Heart right ventricle (tissue), 16 donors: ENCODE results near the gene TPGS2. TPM values are rescaled to one million over a fixed set of nuclear protein-coding genes. Genes with fewer than 3 reads are reported as not detected.
"Not testable (repeated sequence)": the region's sequence is repeated elsewhere in the genome, so short reads cannot be mapped to it uniquely, and the experiment has no call there.

Source experiments
- ATAC-seq, 8 donors: fragments of 200-7000 bp; cut with Tn5 transposase; one replicate each; pipeline ENCODE4 v1.9.1; 2020; ENCODE audit warnings: mild to moderate bottlenecking in 8 of 8, moderate library complexity in 8 of 8, moderate number of reproducible peaks in 1 of 8
- DNase-seq, 2 donors: peaks; one replicate each; pipeline ENCODE4 v3.0.0-alpha.2; 2020
- H3K27ac ChIP-seq, 10 donors: fragments of 200-600 bp; sonication (generic) in 2 of 10; one replicate each; pipeline versions ENCODE4 v1.5.0 to v1.8.0; 2020 to 2022; ENCODE audit warnings: mild to moderate bottlenecking in 3 of 10
- H3K27me3 ChIP-seq, 7 donors: fragments of 200-600 bp; one replicate each; pipeline ENCODE4 v1.8.0; 2021 to 2022; ENCODE audit warnings: mild to moderate bottlenecking in 2 of 7
- H3K36me3 ChIP-seq, 9 donors: fragments of 200-600 bp; sonication (generic) in 1 of 9; one replicate each; pipeline versions ENCODE4 v1.5.0 to v1.8.0; 2020 to 2022; ENCODE audit warnings: mild to moderate bottlenecking in 2 of 9
- H3K4me1 ChIP-seq, 9 donors: fragments of 200-600 bp; sonication (generic) in 1 of 9; one replicate each; pipeline versions ENCODE4 v1.5.0 to v1.8.0; 2020 to 2022; ENCODE audit warnings: mild to moderate bottlenecking in 4 of 9
- H3K4me3 ChIP-seq, 10 donors: fragments of 200-600 bp; sonication (generic) in 2 of 10; one replicate each; pipeline versions ENCODE4 v1.5.0 to v1.8.0; 2020 to 2022; ENCODE audit warnings: mild to moderate bottlenecking in 7 of 10, moderate library complexity in 2 of 10
- H3K9me3 ChIP-seq, 11 donors: fragments of 200-600 bp in 10 of 11; sonication (generic) in 2 of 11; one replicate each; pipeline versions ENCODE4 v1.5.0 to v1.8.0; 2013 to 2022; ENCODE audit warnings: mild to moderate bottlenecking in 2 of 11, control low read depth in 1 of 11, moderate library complexity in 1 of 11
- CTCF ChIP-seq, 9 donors: fragments of 200-600 bp; sonication (generic) in 2 of 9; IDR thresholded peaks; one replicate each; pipeline versions ENCODE4 v1.5.0 to v1.8.0; 2021 to 2022; ENCODE audit warnings: antibody characterized with exemption in 9 of 9, mild to moderate bottlenecking in 5 of 9, moderate library complexity in 1 of 9
- WGBS, 2 donors: extraction: QIAGEN DNeasy Blood & Tissue Kit; methylation state at CpG; one replicate each; pipeline ENCODE4 v1.1.7; 2013; ENCODE audit warnings: inconsistent platforms in 1 of 2; 5-methylcytosine and 5-hydroxymethylcytosine counted together
- intact Hi-C, 10 donors: fragments of 100-400 bp; cut with DNase I; formaldehyde crosslinking; loops; one replicate each; pipeline versions ENCODE4 v1.11.1 to v1.14.2; 2022
- polyA plus RNA-seq, 2 donors: library from polyadenylated mRNA; stranded (reverse); fragments of 200-250 nt; gene quantifications; one replicate each; pipeline ENCODE4 v1.2.3, GENCODE V29; 2013
- total RNA-seq, 10 donors: library from RNA; stranded (reverse); fragmentation: NEBNext Ultra II Directional in 3 of 10; extraction: Animal tissue kit (Norgen Biotek cat#: 25700) in 3 of 10; gene quantifications; one replicate each; pipeline versions ENCODE4 v1.2.1 to v1.2.4, GENCODE V29; 2021 to 2023
- donor health status: Arrhythmogenic right ventricular cardiomyopathy.
- donor health status: ischemic (EF 13 %, LVEDD 7.1; RV severe dilation, severe dysfunction).
- donor health status: healthy with polysubstance abuse.
- donor health status: DM: no; HTN: yes; CAD: no.
- donor health status: DM: no; HTN: no; CAD: no.
- donor health status: ischemic (EF 25% LVEDD 6.9; RV normal size, moderate dysfunction).
- donor health status: ischemic (EF 25% LVEDD 5.7; RV mildly dilated, moderate dysfunction).
- donor health status: healthy.
- donor health status: DM: yes; HTN: yes; CAD: no.
- donor health status: Ischemic cardiomyopathy.
- donor health status: ischemic (EF 35%, LVEDD 5.7; RV mildly dilated, moderate dysfunction).
- donor health status: nonischemic (EF 11% LVEDD 7.7; RV severe dilation, severe dysfunction).
- donor health status: DM: yes; HTN: yes; CAD: no.
- donor health status: PGD.
- donor health status: ischemic (EF 29% LVEDD 5.4; RV normal size, mild dysfunction).
- donor health status: nonischemic (EF 23%, LVEDD 6.1; RV moderate dilation, normal function).

Gene TPGS2
- total and polyA plus RNA-seq, 12 donors = 12.4 to 41.2 (median 27.6) TPM

GRCh38 chr18:36818652-36819051 is 10.2 kb downstream of the TPGS2 start:
- DNase-seq = no peak

GRCh38 chr18:36817039-36817438 is 11.8 kb downstream of the TPGS2 start:
- DNase-seq (peak in 1 of 2 donors; percentile 22), ATAC-seq (peak in 6 of 8 donors; percentile 12 to 54 (median 30))
- no peak for TF ChIP-seq CTCF (IDR thresholded peaks at IDR 0.05)
- Histone ChIP-seq H3K36me3 (peaks cover 0 to 61% (median 12%) of the 10 kb centered on the region in 9 donors), H3K4me3 (no peak overlapping the region), H3K4me1 (peaks cover 0 to 15% (median 9%) of the 10 kb centered on the region in 9 donors), H3K27ac (no peak overlapping the region), H3K9me3 (no peaks in the 10 kb centered on the region), H3K27me3 (no peaks in the 10 kb centered on the region)
- intact Hi-C loops = no loop called here
- WGBS, 2 donors = 73 to 79% methylated on average over 1 of the region's 1 CpG

More at GRCh38 chr18:36818652-36819051, 10.2 kb downstream of the TPGS2 start:
- WGBS, 2 donors = 94 to 97% methylated on average over 3 of the region's 3 CpGs
- Histone ChIP-seq H3K4me1 (peaks cover 0 to 12% (median 9%) of the 10 kb centered on the region in 9 donors), H3K4me3 (no peak overlapping the region), H3K27me3 (no peaks in the 10 kb centered on the region), H3K36me3 (peaks cover 0 to 50% (median 12%) of the 10 kb centered on the region in 9 donors), H3K27ac (no peak overlapping the region), H3K9me3 (no peaks in the 10 kb centered on the region)
- no peak for TF ChIP-seq CTCF (IDR thresholded peaks at IDR 0.05)
- intact Hi-C loops = no loop called here
- no peak for ATAC-seq

GRCh38 chr18:36816096-36816495 is 12.7 kb downstream of the TPGS2 start:
- H3K9me3 ChIP-seq, DNase-seq, H3K27ac ChIP-seq, H3K27me3 ChIP-seq, H3K4me3 ChIP-seq, intact Hi-C loops, ATAC-seq: not testable (repeated sequence)
- peaks cover 0 to 19% (median 9%) of the 10 kb centered on the region in 9 donors for H3K4me1 ChIP-seq
- H3K36me3 ChIP-seq = peaks cover 0 to 61% (median 12%) of the 10 kb centered on the region in 9 donors

- TF ChIP-seq CTCF (IDR thresholded peaks at IDR 0.05) = no peak
- peaks cover 0 to 61% (median 12%) of the 10 kb centered on the region in 9 donors for H3K36me3 ChIP-seq
- H3K27me3 ChIP-seq = no peaks in the 10 kb centered on the region
- H3K9me3 ChIP-seq = no peaks in the 10 kb centered on the region
- DNase-seq (peak in 1 of 2 donors; percentile 5), ATAC-seq (peak; percentile 30 to 73 (median 53))
- no peak overlapping the region for H3K4me3 ChIP-seq
- peak overlapping the region in 2 of 10 donors; percentile 5 to 30 for H3K27ac ChIP-seq
- peaks cover 0 to 19% (median 9%) of the 10 kb centered on the region in 9 donors for H3K4me1 ChIP-seq
- 12 to 36% methylated on average over 1 of the region's 1 CpG for WGBS, 2 donors
- intact Hi-C loops = no loop called here
Measured at GRCh38 chr18:36814994-36815393, 13.8 kb downstream of the TPGS2 start.

- TF ChIP-seq CTCF (IDR thresholded peaks at IDR 0.05) = no peak
- ATAC-seq (no peak), DNase-seq (no peak)
- H3K27me3 ChIP-seq = no peaks in the 10 kb centered on the region
- WGBS, 2 donors = 90 to 92% methylated on average over 3 of the region's 3 CpGs
- peaks cover 0 to 23% (median 9%) of the 10 kb centered on the region in 9 donors for H3K4me1 ChIP-seq
- H3K4me3 ChIP-seq = no peak overlapping the region
- H3K9me3 ChIP-seq = no peaks in the 10 kb centered on the region
- no peak overlapping the region for H3K27ac ChIP-seq
- peaks cover 0 to 58% (median 11%) of the 10 kb centered on the region in 9 donors for H3K36me3 ChIP-seq
- intact Hi-C loops = no loop called here
Measured at GRCh38 chr18:36813824-36814223, 15.0 kb downstream of the TPGS2 start.
